Prostate gland (tissue), 2 donors: ENCODE measurements around the gene GFM2.

Experiments used
- CTCF ChIP-seq, 4 experiments: fragments of 200-600 bp in 2 of 4; fragments of 450-650 bp in 2 of 4; sonication (generic) in 2 of 4; IDR thresholded peaks; 1 replicate in 3 of 4; 2 replicates in 1 of 4; pipeline ENCODE4 v1.5.1; 2016 to 2019; ENCODE audit warnings: antibody characterized with exemption in 4 of 4, mild to moderate bottlenecking in 2 of 4, moderate library complexity in 2 of 4
- POLR2A ChIP-seq: fragments of 450-650 bp; IDR thresholded peaks from one replicate; pipeline ENCODE4 v1.6.1; 2016; ENCODE audit warnings: antibody characterized with exemption, mild to moderate bottlenecking

- TF ChIP-seq CTCF (IDR thresholded peaks at IDR 0.05) (no peak), POLR2A (no peak)
Observed at GRCh38 chr5:74685979-74686631, 80.8 kb downstream of the GFM2 start.
